ENCODE measurements around the gene CDV3.

CDV3 gene

GRCh38 chr3:133572158-133573053, 1.1 kb upstream of the CDV3 start:
- Histone ChIP-seq H3K79me2 (ENCODE audit: insufficient read depth, low read depth) (peaks cover 32% of the 10 kb centered on the region), H3K27ac (peak overlapping the region; percentile 90), H4K20me1 (ENCODE audit: insufficient read depth) (peaks cover 26% of the 10 kb centered on the region), H3K4me3 (IDR thresholded peaks at IDR 0.05; ENCODE audit: insufficient read depth, low read depth, low read length) (peak overlapping the region; percentile 70), H3K27me3 (ENCODE audit: insufficient read depth, low read depth) (no peaks in the 10 kb centered on the region), H3K9ac (peak overlapping the region; percentile 64), H3K36me3 (ENCODE audit: insufficient read depth) (peaks cover 26% of the 10 kb centered on the region), H3K4me2 (peak overlapping the region; percentile 80), H3K4me1 (ENCODE audit: low read depth, poor library complexity, severe bottlenecking) (peaks cover 44% of the 10 kb centered on the region), H2AFZ (ENCODE audit: low read depth) (peak overlapping the region; percentile 39)
- TF ChIP-seq CTCF (conservative IDR thresholded peaks at IDR 0.05; ENCODE audit: low read depth, low read length) = no peak

- Histone ChIP-seq H3K4me2 (peak overlapping the region; percentile 80), H3K4me1 (ENCODE audit: low read depth, poor library complexity, severe bottlenecking) (peaks cover 51% of the 10 kb centered on the region), H3K36me3 (ENCODE audit: insufficient read depth) (peaks cover 34% of the 10 kb centered on the region), H3K27me3 (ENCODE audit: insufficient read depth, low read depth) (no peaks in the 10 kb centered on the region), H2AFZ (ENCODE audit: low read depth) (peak overlapping the region; percentile 39), H4K20me1 (ENCODE audit: insufficient read depth) (peaks cover 33% of the 10 kb centered on the region), H3K79me2 (ENCODE audit: insufficient read depth, low read depth) (peaks cover 39% of the 10 kb centered on the region), H3K4me3 (IDR thresholded peaks at IDR 0.05; ENCODE audit: insufficient read depth, low read depth, low read length) (peak overlapping the region; percentile 70), H3K9ac (peak overlapping the region; percentile 77), H3K27ac (peak overlapping the region; percentile 90)
- peak; percentile 46; the same call in 1 of the 2 replicates for TF ChIP-seq CTCF (conservative IDR thresholded peaks at IDR 0.05; ENCODE audit: low read depth, low read length)
Observed at GRCh38 chr3:133573054-133573628, 345 bp upstream of the CDV3 start.

GRCh38 chr3:133574260-133574881, 885 bp downstream of the CDV3 start:
- H2AFZ ChIP-seq (ENCODE audit: low read depth) = no peak overlapping the region
- H3K4me2 ChIP-seq = peak overlapping the region; percentile 93
- no peak for TF ChIP-seq CTCF (conservative IDR thresholded peaks at IDR 0.05; ENCODE audit: low read depth, low read length)
- peaks cover 44% of the 10 kb centered on the region for H3K36me3 ChIP-seq (ENCODE audit: insufficient read depth)
- peaks cover 63% of the 10 kb centered on the region for H3K4me1 ChIP-seq (ENCODE audit: low read depth, poor library complexity, severe bottlenecking)
- peaks cover 46% of the 10 kb centered on the region for H4K20me1 ChIP-seq (ENCODE audit: insufficient read depth)
- peak overlapping the region; percentile 83 for H3K9ac ChIP-seq
- peak overlapping the region; percentile 85 for H3K27ac ChIP-seq
- H3K4me3 ChIP-seq (IDR thresholded peaks at IDR 0.05; ENCODE audit: insufficient read depth, low read depth, low read length) = peak overlapping the region; percentile 91
- H3K79me2 ChIP-seq (ENCODE audit: insufficient read depth, low read depth) = peaks cover 52% of the 10 kb centered on the region
- no peaks in the 10 kb centered on the region for H3K27me3 ChIP-seq (ENCODE audit: insufficient read depth, low read depth)

GRCh38 chr3:133575086-133575485, 1.6 kb downstream of the CDV3 start:
- peak overlapping the region; percentile 85 for H3K27ac ChIP-seq
- peaks cover 59% of the 10 kb centered on the region for H3K79me2 ChIP-seq (ENCODE audit: insufficient read depth, low read depth)

More at GRCh38 chr3:133575086-133575485, 1.6 kb downstream of the CDV3 start:
- Histone ChIP-seq H3K27me3 (ENCODE audit: insufficient read depth, low read depth) (no peaks in the 10 kb centered on the region), H3K4me1 (ENCODE audit: low read depth, poor library complexity, severe bottlenecking) (peaks cover 67% of the 10 kb centered on the region), H3K4me2 (peak overlapping the region; percentile 93), H3K4me3 (IDR thresholded peaks at IDR 0.05; ENCODE audit: insufficient read depth, low read depth, low read length) (peak overlapping the region; percentile 91), H3K36me3 (ENCODE audit: insufficient read depth) (peaks cover 47% of the 10 kb centered on the region), H2AFZ (ENCODE audit: low read depth) (no peak overlapping the region), H4K20me1 (ENCODE audit: insufficient read depth) (peaks cover 50% of the 10 kb centered on the region), H3K9ac (peak overlapping the region; percentile 83)
- no peak for TF ChIP-seq CTCF (conservative IDR thresholded peaks at IDR 0.05; ENCODE audit: low read depth, low read length)
